GM21576 (cell line): ENCODE measurements around the gene DNAH17.

ENCODE experiments used
- ATAC-seq: cut with Tn5 transposase; IDR thresholded peaks from one replicate; pipeline ENCODE4 v1.9.1; 2021; ENCODE audit warnings: mild to moderate bottlenecking, moderate library complexity; ENCODE audit not compliant: unreplicated experiment

The DNAH17 gene

GRCh38 chr17:78419970-78420815 lies 157.0 kb downstream of the DNAH17 start:
- ATAC-seq = no peak

DNA sequence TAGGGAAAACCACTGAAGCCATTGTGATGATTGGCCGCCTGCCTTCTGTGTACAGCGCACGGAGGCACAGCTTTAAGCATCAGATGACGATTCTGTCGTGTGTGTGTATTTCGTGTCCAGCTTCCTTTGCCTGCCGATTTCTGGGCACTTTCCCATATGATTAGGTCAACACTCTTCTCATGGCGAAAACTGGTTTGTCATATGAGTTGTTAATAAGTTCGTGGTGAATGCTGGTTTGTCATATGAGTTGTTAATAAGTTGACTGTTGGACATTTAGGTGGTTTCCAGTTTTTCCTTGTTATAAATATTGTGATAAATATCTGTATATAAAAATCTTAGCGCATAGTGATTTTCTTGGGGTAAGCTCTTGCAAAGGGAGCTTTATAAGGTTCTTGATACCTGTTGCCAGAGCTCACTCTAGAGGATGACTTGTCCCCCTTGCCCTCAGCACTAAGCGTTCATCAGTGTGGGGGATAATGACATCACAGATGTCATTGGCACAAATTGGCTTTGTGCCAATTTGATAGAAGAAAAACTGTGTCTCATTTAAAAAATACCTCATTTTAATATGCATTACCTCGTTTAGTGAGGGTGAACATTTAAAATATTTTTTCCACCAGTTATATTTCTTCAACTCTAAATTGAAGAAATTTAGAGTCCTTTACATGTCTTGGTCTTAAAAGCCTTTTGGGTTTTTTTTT lies 158.7 kb downstream of the DNAH17 start:
- no peak for ATAC-seq

DNA sequence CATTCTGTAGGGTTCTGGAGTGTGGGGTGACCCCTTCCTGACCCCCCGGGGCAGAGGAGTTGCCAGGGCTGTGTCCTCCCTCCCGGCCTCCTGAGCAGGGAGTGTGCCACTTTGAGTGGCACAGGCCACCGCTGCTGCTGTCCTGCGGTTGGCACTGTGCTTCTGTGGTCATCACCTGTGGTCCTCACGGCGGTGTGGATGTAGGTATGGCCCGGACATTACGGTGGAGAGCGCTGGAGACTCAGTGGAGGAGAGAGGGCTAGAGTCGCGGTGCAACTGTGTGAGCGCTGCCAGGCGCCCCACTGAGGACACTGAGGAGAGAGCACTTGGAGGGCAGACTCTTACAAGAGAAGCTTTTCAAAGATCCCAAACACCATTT lies 159.7 kb downstream of the DNAH17 start:
- ATAC-seq = no peak

DNA sequence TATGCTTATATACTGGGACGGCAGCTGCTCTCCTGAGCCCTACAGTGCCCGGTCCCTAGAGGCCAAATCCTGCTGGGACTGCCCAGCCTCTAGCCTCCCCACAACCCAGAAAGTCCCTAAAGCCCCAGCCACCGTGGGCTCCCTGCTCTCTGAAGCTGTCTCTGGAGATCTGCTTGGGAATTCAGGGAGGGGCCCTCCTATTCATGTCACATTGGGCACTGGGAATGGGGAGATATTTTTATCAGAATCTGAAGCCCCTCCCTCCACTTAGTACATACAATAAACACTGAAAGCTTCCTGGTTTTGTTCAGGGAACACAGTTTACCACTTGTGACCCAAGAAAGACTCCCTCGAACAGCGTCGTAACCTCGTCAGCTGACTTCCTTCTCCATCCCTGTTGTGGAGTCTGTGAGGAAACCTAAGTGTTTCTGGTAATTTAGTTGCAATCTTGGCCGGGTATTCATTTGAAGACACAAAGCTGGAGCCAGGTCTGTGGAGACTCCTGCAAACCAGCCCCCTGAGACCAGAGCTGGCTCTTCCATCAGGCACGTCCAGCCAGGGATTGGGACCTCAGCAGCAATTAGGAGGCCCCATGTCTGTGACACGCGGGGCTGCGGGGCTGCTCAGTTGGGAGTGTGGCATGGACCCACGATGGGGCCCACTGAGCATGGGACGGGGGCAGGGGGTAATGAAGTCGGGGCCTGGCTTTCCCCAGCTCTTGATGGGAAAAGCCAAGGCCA lies 160.2 kb downstream of the DNAH17 start:
- ATAC-seq = no peak

DNA sequence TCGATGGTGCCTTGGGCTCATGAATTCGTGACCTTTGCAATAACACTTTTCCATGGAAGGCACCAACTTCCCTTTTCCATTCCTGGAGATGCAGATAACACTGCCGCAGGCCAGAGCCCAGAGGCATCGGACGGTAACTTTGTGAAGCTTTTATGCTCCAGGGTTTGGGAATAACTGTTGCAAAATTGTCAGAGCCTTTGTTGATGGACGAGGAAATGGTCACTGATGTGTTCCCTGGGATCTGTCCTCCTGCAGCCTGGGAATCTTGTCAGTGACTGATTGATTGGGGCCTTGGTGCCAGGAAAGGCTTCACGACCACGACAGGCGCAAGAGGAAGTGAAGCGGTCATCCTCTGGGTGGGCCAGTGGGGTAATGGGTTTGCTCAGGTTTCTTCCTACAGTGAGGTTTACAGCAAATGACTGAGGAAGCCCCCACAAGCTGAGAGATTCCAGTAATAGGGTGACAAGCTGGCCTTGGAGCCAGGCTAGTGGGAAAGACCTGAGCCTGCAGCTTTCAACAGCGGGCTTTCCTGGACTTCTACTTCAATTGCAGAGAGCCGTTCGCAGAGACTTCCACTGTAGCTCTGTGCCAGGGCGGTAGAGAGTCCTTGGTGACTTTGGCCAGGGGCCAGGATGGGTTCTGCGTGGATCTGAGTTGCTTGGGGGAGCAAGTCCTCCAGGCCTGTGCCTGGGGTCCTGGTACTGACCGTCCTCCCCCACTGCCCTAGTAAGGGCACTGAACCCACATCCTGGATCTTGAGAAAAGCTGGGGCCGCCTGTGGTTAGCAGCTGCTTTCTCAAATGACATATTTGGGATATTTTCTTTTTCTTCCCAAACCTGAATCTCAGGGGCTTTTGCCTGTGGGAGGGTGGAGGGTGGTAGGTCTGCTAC lies 161.1 kb downstream of the DNAH17 start:
- ATAC-seq = no peak

- ATAC-seq = no peak
These were observed 162.7 kb downstream of the DNAH17 start for GRCh38 chr17:78414178-78415162.

DNA sequence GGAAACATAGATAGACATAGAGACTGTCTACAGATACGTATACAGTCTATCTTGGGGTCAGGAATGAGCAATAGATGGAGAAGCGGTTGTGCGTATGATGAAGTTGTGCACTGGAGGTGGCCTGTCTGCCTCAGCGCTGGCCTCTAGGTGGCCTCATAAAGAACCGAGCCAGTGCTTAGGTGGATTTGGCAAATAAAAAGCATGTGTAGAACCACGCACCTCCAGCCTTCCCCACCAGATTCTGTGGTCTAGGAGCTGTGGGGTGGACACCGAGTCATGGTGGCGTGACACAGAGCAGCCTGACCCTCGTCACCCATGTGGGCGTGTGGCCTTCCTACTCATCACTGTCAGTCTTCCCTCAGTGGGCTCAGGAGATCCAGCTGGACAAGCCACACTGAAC lies 164.8 kb downstream of the DNAH17 start:
- no peak for ATAC-seq

- no peak for ATAC-seq
These were observed 165.8 kb downstream of the DNAH17 start for GRCh38 chr17:78411241-78411857.

DNA sequence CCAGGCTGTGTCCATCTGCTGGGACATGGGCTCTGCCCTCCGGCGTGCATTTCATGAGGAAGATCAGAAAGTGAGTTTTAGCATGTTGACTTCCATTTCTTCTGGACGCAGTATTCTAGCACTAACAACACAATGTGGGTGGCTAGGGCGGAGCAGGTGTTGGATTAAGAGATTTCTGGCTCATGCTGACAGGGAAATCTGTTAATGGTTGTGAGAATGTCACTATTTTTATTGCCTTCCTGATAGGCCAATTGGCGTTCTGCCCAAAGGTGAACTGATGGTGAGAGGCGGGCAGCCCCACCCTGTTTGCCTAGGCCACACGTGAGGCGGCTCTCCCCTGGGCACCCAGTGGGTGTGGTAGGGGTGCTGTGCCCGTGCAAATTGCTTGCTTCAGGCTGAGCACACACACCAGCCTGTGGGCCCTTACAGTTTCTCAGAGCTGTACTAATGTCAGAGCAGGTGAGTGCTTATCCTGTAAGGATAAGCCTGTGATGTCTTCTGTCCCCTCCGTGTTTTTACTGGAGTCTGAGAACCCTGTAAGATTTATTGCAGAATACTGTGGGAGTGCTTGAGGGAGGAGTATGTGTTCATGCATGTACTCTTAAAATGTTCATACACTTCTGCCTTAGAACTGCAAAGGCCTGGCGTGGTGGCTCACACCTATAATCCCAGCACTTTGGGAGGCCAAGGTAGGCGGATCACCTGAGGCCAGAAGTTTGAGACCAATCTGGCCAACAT lies 167.8 kb downstream of the DNAH17 start:
- no peak for ATAC-seq

DNA sequence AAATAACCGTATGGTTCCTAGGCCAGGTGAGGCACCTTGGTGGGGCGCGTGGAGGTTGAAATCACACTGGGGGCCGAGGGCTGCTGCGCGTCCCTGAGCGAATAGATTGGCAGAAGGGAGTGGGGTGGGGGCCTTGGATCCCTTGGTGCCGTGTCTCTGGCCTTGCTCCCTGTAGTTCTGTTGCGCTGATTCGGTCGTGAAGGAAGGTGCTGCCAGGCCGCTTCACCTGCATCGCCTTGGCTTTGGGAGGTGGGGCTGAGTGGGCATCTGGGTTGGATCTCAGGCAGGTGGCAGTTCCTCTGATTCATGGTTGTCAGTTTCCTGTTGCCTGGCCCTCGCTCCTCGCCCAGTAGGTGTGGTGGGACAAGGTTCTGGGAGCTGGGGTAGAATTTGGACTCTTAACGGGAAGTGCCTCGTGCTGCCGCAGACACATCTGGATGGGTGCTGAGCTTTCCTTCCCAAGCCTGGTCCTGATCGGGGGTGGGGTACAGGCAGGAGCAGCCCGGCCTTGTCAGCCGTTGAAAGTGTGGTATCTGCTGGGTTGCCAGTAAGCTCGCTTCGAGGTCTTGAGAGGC lies 168.6 kb downstream of the DNAH17 start:
- no peak for ATAC-seq

DNA sequence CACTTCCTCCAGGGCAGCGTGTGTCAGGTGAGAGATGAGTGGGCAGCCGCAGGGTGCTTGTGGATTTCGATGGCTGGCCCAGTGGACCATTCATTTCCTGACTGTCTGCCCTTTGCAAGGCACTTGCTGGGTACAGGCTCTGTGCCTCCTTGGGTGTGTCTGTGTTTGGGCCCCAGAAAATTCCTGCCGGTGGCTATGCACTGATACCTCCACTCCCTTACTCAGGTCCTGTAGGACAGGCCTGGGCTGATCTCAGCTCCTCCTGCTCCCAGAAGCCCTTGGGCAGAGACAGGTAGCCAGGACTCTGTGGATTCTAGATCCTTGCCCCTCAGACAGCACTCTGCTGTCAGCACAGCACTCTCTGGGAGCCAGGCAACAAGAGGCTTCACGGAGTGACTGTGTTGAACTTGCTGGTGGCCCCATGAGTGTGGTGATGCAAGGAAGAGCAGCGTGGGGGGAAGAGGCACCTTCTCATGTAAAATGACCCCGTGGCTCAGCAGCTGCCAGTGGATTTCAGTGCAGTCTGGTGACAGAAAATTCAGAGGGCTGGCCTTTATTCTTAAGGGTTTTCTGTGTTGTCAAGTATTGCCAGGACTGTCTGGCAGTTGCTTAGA lies 169.7 kb downstream of the DNAH17 start:
- ATAC-seq = no peak

- ATAC-seq = no peak
These were observed 170.3 kb downstream of the DNAH17 start for GRCh38 chr17:78406920-78407319.

DNA sequence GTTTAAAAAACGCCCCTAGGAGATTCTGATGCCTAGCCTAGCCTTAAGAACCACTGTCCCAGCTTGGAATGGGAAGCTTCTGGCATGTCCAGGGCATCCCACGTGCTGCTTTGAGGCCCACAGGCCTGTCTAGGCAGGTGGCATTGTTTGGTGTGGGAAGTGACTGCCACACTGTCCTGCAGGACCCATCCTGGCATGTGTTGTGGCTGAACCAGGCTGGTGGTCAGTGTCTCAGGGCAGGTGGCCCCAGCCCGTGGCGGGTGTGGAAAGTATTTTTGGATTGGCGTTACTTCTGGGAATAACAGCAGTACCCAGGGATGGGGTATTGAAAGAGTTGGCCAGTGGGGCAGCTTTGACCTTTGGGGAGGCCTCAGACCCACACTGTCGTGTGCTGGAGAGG lies 170.8 kb downstream of the DNAH17 start:
- no peak for ATAC-seq

DNA sequence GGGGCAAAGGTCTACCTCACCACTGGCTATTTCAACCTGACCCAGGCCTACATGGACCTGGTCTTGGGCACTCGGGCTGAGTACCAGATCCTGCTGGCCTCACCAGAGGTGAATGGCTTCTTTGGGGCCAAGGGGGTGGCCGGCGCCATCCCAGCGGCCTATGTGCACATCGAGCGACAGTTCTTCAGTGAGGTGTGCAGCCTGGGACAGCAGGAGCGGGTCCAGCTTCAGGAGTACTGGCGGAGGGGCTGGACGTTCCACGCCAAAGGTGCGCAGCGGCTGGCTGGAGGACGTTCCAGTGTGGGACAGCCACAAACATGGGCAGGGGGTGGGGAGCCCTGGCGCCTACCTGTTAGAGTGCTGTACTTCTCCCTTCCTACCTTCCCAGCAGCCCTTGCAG lies 173.4 kb downstream of the DNAH17 start:
- no peak for ATAC-seq

GRCh38 chr17:78401891-78402290 lies 175.3 kb downstream of the DNAH17 start:
- no peak for ATAC-seq

GRCh38 chr17:78401246-78401645 lies 175.9 kb downstream of the DNAH17 start:
- no peak for ATAC-seq

GRCh38 chr17:78400581-78401240 lies 176.5 kb downstream of the DNAH17 start:
- no peak for ATAC-seq
